Activated CD4-positive, CD25-positive, alpha-beta regulatory T cell treated with anti-CD3 and anti-CD28 coated beads, Interleukin-2, amount 50 U/mL, for 24 hours (primary cell): ENCODE data around the gene PHOX2A.
"Not testable (repeated sequence)": the region's sequence is repeated elsewhere in the genome, so short reads cannot be mapped to it uniquely, and the experiment has no call there.

ENCODE experiments used
- ATAC-seq, 2 donors: fragments of 150-1000 bp; cut with Tn5 transposase; one replicate each; pipeline ENCODE4 v1.10.0; 2021; ENCODE audit warnings: mild to moderate bottlenecking in 1 of 2, moderate library complexity in 1 of 2

Gene PHOX2A

GRCh38 chr11:72244060-72244360, at the start of gene PHOX2A:
Gene PHOX2A, minus strand, starts transcription at chr11:72244176. Its CDS starts 172 bp downstream, at chr11:72244004.
- ATAC-seq, result no peak

DNA sequence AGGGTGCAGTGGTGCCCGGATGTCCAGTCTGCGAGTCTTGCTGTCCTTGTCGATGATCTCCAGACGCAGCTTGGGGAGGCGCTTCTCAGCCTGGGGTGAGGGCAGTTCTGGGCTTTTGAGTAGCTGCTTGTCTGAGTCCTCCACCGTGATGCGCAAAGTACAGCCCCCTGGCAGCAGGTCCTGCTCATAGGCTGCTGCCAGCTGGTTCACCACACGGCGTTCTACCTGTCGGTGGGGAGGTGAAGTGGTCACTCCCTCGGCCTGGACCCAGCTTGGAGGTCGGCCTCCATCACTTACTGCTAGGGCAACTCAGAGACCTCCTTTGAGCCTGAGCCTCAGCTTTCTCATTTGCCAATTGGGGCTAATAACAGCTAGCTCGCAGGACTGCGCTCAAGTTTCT, 49.4 kb upstream of the PHOX2A start:
- ATAC-seq, result no peak

DNA sequence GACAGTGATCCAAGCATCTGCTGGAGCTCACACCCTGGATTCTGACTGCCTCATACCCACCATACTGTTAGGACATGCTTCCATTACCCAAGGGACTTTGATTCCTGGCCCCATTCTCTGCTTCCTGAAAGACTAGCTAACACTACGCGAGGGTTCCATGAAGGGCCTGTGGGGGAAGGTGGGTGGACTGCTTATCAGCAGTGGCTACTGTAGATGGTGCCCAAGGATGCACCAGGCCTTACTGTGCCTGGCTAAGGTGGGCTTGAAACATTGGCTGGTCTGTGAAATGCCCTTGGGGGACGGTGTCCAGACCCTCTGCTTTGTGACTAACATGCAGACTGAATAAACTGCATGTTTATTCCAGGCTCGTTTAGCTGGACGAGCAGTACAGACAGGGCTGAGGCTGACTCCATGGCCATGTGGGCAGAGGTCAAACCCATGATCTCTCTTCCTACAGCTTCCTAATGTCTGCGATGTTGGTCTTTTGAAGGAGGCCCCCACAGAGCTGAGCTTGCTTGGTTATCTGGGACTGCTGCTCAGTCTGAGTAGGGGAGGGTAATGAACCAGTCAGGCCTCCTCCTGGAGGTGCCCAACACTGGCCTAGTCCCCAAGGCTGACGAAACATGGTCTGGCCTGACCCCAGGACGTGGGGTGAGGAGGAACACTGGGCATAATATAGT, 48.3 kb upstream of the PHOX2A start:
- no peak for ATAC-seq

DNA sequence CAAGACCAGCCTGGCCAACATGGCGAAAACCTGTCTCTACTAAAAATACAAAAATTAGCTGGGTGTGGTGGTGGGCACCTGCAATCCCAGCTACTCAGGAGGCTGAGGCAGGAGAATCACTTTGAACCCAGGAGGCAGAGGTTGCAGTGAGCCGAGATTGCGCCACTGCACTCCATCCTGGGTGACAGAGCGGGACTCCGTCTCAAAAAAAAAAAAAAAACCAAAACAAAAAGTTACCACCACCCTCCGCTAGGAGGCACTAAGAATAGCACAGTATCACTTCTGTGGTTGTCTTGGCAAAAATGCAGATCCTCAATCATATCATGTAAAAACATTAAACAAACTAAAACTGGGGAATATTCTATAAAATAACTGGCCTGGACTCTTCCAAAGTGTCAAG, 46.8 kb upstream of the PHOX2A start:
- peak in 1 of 2 donors; percentile 7 for ATAC-seq

- ATAC-seq, result no peak
These were observed 43.3 kb upstream of the PHOX2A start for GRCh38 chr11:72287293-72287692.

GRCh38 chr11:72283947-72284346, 40.0 kb upstream of the PHOX2A start:
- no peak for ATAC-seq

- no peak for ATAC-seq
These were observed 36.8 kb upstream of the PHOX2A start for GRCh38 chr11:72280726-72281315.

- no peak for ATAC-seq
These were observed 36.1 kb upstream of the PHOX2A start for GRCh38 chr11:72280037-72280436.

GRCh38 chr11:72278905-72279304, 34.9 kb upstream of the PHOX2A start:
- no peak for ATAC-seq

DNA sequence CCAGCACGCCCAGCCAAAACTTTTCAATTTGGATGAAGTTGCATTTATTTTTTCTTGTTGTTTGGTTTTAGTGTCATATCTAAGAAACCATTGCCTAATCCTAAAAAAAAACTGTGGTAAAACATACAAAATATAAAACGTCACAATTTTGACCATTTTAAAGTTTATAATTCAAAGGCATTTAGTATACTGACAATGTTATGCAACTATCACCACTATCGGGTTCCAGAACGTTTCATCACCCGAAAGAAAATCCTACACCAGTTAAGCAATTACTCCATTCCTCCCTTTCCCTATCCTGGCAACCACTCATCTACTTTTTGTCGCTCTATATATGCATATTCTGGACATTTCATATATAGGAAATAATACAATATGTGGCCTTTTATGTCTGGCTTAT, 30.5 kb upstream of the PHOX2A start:
- no peak for ATAC-seq

GRCh38 chr11:72271980-72272379, 28.0 kb upstream of the PHOX2A start:
- no peak for ATAC-seq

DNA sequence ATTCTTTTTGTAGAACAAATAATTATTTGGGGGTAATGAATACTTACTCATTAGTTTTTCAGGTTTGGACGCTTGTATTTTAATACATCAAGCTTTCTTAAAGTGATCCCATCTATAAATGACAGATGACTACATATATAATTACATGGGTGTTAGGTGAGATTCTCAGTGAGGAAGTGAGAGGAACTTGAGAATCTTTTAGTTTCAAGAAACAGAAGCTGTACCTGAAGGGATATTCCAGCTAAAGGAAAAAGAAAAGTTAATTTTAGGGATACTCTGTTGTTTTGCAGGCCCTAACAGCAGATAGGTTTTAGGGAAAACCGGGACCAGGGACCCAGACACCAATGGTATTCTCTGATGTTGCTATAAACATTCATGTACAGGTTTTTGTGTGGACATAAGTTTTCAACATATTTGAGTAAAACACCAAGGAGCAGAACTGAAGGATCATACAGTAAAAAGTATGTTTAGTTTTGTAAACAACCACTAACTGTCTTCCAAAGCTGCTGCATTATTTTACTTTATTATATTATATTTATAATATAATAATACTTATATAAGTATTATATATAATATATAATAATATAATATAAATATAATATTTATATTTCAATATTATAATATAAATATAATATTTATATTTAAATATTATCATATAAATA, 24.1 kb upstream of the PHOX2A start:
- no peak for ATAC-seq

DNA sequence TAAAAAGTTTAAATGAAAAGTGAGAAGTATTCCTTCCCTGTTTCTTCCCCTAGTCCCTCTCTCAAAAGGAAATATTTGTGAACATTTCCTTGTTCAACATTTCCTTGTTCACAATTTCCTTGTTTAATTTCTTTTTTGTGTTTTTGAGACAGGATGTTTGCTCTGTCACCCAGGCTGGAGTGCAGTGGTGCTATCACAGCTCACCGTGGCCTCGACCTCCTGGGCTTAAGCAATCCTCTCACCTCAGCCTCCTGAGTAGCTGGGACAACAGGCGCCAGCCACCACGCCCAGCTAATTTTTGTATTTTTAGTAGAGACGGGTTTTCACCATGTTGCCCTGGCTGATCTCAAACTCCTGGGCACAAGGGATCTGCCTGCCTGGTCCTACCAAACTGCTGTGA, 23.0 kb upstream of the PHOX2A start:
- not testable (repeated sequence) for ATAC-seq

GRCh38 chr11:72265951-72266350, 22.0 kb upstream of the PHOX2A start:
- ATAC-seq, result no peak

GRCh38 chr11:72263361-72263760, 19.4 kb upstream of the PHOX2A start:
- no peak for ATAC-seq

DNA sequence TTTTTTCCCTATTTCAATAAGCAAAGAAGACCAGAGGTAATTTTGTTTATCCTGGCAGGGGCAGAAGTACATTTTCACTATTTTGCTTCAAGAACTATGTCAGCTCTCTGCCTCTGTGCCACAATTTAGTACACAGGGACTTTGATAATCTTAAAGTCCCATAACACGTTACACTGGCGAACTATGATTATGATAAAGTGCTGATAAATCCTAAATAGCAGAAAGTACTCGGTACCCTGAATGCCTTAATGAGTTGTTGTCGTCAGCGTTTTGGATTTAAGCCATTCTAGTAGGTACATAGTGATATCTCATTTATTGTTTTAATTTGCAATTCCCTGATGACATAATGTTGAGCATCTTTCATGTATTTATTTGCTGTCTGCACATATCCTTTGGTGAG, 16.6 kb upstream of the PHOX2A start:
- ATAC-seq, result no peak

DNA sequence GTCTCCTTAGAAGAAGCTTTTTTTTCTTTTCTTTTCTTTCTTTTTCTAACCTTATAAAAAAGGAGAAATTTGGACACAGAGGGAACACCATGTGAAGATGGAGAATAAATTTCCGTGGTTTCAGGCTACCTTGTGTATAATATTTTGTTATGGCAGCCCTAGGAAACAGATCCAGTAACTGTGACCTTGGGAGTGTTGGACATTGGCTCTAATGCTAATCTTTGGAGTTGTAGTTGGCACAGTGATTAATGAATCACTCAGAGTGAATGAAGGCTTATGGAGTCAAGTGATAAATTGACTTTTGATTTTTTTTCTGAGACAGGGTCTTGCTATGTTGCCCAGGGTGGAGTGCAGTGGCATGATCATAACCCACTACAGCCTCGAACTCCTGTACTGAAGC, 15.5 kb upstream of the PHOX2A start:
- no peak for ATAC-seq

DNA sequence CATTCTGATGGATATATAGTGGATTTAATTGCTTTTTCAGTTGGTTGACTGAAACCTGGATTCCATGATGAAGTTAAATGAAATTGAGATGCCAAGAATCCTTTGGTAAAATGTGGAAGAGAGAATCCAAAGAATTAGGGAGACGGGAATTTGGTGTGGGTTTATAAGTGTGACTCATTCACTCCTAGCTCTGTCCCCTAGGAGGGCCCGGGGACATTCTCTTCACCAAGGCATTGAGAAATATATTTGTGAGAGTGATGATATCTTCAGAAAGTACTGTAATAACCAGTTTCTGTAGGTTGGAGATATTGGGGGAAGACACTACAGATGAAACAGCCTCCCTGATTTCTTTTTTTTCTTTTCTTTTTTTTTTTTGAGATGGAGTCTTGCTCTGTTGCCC, 13.6 kb upstream of the PHOX2A start:
- no peak for ATAC-seq

DNA sequence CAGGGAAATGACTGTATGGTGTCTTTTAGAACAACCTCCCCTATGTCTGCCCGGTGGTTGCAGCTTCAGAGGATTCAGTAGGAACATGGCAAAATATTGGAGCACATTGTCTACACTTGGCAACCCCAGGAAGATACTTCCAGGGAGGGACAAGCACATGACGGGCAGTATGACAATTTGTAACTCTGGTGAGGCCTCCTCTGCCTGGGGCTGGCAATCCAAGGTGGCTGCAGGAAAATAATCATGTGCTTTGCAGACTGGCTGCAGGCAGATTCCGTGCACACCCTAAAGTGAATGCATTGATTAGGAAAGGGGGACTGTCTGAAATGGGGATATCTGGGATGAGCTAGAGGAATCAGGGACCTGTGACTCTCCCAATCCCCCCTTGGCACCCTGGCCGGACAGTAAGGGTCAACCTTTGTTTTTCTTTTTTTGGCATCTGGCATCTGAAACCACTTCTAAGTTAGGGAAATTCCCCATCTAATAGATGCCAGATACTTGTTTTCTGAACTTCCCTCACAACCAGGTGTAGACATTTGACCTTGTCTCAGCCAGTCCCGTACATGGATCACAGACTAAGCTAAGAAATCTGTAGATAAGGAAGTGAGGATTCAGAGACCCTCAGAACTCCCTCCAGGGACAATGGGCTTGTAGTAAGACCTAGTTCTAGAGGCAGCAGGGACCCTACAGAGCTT, 10.5 kb upstream of the PHOX2A start:
- no peak for ATAC-seq

DNA sequence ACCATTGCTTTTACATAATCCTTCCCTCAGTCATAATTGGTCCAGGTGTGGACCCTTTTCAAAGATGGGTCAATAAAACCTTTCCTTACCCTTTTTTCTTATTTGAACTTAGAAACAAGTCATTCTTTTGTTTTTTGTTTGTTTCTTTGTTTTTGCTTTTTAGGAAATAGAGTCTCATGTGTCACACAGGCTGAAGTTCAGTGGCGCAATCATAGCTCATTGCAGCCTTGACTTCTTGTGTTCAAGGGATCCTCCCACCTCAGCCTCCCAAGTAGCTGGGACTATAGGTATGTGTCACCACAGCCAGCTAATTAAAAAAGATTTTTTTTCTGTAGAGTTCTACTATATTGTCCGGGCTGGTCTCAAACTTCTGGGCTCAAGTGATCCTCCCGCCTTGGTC, 9.4 kb upstream of the PHOX2A start:
- ATAC-seq, result no peak

- ATAC-seq, result no peak
These were observed 7.6 kb upstream of the PHOX2A start for GRCh38 chr11:72251614-72252013.

- no peak for ATAC-seq
These were observed 6.9 kb upstream of the PHOX2A start for GRCh38 chr11:72250661-72251464.

DNA sequence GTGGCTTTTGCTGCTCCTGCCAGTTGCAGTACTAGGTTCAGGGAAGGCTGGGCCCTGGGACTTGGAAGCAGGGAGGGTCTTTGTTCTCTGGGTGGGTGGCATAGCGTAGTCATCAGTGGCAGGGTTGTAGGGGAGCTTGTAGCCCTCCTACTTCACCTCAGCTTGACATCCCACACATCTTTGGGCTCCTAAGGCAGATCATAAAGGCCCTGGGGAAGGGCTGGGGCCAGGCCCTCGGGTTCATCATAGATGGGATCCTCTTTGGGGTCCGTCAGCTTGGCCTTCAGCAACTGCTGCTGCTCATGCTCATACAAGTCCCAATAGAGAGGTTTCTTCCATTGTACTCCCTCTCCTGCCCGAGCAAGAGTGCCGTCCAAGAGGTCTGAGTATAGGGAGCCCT, 6.0 kb upstream of the PHOX2A start:
- ATAC-seq, result no peak
